NT2/D1 (cell line): ENCODE results near the gene MIGA2.

Source experiments
- SUZ12 ChIP-seq: IDR thresholded peaks from 2 replicates; pipeline ENCODE4 v1.6.1; 2011; ENCODE audit not compliant: insufficient read length, insufficient read depth; ENCODE audit errors: extremely low read depth
- YY1 ChIP-seq: IDR thresholded peaks from 2 replicates; pipeline ENCODE4 v1.6.1; 2011; ENCODE audit not compliant: insufficient read length, insufficient read depth
- ZNF274 ChIP-seq: IDR thresholded peaks from 2 replicates; pipeline ENCODE4 v1.6.1; 2011; ENCODE audit warnings: mild to moderate bottlenecking, low read depth, low read length

DNA sequence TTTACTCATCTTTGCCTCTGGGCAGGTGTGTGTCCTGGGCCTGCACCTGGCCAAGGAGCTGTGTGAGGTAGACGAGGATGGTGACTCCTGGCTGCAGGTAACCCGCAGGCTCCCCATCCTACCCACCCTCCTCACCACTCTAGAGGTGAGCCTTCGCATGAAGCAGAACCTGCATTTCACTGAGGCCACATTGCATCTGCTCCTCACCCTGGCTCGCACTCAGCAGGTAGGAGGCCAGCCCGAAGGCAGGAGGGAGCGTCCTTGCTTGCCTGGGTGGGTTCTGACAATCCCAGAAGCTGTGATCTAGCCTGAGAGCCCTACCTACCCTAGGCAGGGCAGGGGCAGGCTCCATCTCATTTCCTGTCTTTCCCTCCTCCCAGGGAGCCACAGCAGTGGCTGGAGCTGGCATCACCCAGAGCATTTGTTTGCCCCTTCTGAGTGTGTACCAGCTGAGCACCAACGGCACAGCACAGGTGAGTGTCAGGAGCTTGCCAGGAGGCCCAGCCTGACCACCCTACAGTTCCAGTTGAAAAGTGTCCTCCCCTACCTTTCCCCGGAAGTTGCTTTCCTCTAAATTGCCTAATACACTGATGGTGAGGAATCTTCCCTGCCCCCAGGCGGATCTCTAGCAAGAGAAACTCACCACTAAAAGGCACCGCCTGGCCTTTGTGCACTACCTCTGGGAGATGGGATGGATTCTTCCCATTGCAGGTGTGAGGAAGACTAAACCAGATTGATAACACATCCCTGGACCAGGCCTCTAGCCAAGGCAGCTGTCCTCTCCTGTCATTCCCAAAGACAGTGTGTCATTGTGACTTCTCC is 34.7 kb upstream of the MIGA2 start:
- no peak for TF ChIP-seq ZNF274
- TF ChIP-seq YY1: no peak
- no peak for TF ChIP-seq SUZ12
